Epidermal melanocyte (primary cell): ENCODE measurements around the gene NPAT.

Experiments used
- DNase-seq: peaks from one replicate; pipeline ENCODE4 v3.0.0; 2011; ENCODE audit warnings: low spot score; ENCODE audit not compliant: insufficient read length

Gene NPAT

DNA sequence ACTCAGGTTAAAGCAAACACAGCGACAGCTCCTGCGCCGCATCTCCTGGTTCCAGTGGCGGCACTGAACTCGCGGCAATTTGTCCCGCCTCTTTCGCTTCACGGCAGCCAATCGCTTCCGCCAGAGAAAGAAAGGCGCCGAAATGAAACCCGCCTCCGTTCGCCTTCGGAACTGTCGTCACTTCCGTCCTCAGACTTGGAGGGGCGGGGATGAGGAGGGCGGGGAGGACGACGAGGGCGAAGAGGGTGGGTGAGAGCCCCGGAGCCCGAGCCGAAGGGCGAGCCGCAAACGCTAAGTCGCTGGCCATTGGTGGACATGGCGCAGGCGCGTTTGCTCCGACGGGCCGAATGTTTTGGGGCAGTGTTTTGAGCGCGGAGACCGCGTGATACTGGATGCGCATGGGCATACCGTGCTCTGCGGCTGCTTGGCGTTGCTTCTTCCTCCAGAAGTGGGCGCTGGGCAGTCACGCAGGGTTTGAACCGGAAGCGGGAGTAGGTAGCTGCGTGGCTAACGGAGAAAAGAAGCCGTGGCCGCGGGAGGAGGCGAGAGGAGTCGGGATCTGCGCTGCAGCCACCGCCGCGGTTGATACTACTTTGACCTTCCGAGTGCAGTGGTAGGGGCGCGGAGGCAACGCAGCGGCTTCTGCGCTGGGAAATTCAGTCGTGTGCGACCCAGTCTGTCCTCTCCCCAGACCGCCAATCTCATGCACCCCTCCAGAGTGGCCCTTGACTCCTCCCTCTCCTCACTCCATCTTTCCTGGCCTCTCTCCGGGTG lies at the start of gene NPAT, which contains the start of gene ATM:
TSS of gene NPAT (minus strand) at position 65 of the 774 bp plus-strand sequence. CDS start 102 bp downstream, outside the sequence.
TSS of gene ATM (plus strand) at position 494 of the 774 bp plus-strand sequence. CDS start 4,558 bp downstream, outside the sequence.
- peak; percentile 68 for DNase-seq

- DNase-seq = no peak
Observed at GRCh38 chr11:108269583-108269982, 47.1 kb upstream of the NPAT start.

- no peak for DNase-seq
Observed at GRCh38 chr11:108253176-108253575, 30.7 kb upstream of the NPAT start.

- DNase-seq = no peak
Observed at GRCh38 chr11:108246885-108247284, 24.4 kb upstream of the NPAT start.

GRCh38 chr11:108246308-108246707 lies 23.9 kb upstream of the NPAT start:
- DNase-seq = no peak

DNA sequence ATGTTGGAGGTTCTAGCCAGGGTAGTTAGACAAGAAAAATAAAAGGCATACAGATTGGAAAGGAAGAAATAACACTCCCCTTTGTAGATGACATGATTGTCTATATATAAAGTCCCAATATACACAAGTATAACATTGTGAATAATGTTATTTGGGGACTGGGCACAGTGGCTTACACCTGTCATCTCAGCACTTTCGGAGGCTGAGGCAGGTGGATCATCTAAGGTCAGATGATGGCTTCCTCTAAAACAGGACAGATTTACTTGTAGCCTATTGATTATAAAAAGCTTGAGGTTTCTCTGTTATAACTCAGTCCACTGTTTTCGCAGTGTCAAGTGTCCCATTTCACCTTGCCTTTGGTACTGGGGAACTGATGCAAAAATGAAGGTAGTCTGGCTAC lies 20.0 kb upstream of the NPAT start:
- DNase-seq = no peak

- no peak for DNase-seq
Observed at GRCh38 chr11:108241330-108242037, 19.0 kb upstream of the NPAT start.

DNA sequence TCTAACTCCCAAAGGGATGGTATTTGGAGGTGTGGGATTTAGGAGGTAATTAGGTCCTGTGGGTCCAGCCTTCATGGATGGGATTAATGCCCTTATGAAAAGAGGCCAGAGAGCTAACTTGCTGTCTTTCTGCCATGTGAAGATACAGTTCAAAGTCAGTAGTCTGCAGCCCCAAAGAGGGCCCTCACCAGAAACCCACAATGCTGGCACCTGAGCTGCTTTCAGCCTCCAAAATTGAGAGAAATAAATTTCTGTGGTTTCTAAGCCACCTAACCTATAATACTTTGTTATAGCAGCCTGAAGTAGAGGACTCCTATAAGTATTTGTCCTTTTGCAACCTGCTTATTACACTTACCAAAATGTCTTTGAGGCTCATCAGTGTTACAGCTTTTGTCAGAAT lies 16.6 kb upstream of the NPAT start:
- no peak for DNase-seq

DNA sequence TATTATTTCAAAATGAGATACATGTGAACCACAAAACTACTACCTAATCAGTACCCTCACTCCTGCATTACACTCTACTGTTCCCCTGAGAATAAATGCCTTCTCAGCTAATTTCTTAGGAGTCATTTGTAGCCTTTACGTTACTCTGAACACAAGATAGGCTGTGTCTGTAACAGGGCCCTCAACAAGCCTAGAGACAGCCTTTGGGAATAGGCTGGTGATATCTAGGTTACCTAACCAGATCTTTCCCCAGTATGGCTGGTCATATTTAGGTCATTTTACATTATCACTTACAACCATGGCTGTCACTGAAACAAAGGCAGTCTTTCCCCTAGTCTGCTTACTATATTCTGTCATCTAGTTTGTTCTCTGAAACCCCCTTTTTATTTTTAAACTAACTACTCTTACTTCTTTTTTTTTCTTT lies 14.6 kb upstream of the NPAT start:
- DNase-seq = no peak

GRCh38 chr11:108235633-108236032 lies 13.2 kb upstream of the NPAT start:
- no peak for DNase-seq

DNA sequence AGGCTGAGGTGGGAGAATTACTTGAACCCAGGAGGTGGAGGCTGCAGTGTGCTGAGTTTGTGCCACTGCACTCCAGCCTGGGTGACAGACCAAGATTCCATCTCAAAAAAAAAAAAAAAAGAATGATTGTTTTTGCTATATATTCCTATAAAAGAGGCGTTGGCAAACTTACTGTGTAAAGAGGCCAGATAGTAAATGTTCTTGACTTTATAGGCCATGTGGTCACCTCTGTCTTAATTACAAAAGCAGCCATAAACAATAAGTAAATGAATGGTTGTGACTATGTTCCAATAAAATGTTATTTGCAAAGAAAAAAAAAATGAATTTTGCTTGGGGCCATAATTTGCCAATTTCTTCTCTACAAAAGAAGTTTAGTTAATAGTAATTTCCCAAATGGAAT lies 12.8 kb upstream of the NPAT start:
- no peak for DNase-seq

GRCh38 chr11:108233277-108233945 lies 11.0 kb upstream of the NPAT start:
- no peak for DNase-seq

GRCh38 chr11:108228251-108228650 lies 5.8 kb upstream of the NPAT start:
- no peak for DNase-seq

GRCh38 chr11:108226036-108226435 lies 3.6 kb upstream of the NPAT start:
- DNase-seq = no peak

- DNase-seq = no peak
Observed at GRCh38 chr11:108224911-108225786, 2.7 kb upstream of the NPAT start.

DNA sequence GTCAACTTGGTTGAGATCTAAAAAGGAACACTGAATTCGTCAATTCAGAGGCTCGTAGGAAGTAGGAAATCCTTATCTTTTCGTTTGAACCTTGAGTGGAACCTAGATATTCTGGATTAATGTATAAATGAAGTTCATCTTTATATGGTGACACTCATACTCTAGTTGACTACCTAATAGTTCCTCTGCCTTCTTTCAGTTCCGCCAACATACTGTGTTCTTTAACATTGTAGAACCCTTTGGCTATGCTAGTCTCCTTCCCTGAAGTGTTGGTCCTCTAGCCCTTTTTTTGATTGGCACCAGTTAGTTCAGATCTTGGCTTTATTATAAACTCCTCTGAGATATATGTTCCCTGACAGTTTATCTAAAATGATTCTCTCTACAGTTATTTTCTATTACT lies 1.9 kb upstream of the NPAT start:
- no peak for DNase-seq

DNA sequence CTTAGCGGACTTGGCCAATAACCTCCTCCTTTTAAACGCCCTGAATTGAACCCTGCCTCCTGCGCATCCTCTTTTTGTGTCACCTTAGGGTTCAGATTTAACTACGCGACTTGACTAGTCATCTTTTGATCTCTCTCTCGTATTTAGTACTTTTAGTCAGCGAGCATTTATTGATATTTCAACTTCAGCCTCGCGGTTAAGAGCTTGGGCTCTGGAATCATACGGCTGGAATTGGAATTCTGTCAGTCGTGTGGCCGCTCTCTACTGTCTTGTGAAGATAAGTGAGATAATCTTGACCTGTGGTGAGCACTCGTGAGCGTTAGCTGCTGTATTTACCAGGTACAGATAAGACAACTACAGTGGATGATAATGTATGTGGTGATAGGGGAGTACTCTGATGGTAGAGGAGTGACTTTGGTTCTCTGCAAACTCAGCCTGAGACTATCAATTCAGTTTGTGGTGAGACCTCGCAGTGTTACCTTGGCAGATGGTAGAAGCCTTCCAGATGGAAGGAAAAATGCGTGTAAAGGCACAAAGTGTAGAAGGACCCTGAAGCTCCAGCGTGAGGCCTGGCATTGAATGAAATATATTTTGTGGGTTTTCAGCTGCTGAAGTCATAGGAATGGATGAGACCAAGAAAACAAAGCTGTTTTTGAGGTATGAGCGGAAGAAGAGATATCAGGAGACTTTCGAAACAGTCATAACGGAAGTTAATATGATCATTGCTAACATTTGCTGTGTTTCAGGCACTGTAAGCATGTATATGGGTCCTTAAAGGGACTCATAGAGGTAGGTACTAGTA lies 1.1 kb upstream of the NPAT start:
- no peak for DNase-seq

DNA sequence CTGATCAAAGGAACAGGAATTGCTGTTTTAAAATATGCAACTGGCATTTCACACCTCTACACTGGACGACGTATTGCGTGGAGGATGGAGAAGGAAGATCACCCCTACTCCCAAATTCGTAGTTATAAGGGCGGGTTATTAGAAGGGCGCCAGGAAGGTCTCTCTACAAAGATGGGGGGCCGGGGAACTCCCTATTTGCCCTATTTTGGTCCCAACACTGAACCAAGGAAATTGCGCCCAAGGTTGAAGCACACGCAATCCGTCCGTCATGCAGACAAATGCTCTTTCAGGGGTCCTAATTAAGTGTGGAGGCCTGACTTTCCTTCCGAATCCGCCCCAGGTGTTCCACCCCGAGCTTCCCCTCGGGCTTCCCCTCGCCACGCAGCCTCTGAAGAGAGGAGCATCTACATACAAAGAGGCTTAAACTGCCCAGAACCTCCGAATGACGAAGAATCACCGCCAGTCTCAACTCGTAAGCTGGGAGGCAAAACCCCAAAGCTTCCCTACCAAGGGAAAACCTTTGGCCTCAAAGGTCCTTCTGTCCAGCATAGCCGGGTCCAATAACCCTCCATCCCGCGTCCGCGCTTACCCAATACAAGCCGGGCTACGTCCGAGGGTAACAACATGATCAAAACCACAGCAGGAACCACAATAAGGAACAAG lies 396 bp downstream of the NPAT start:
- no peak for DNase-seq

GRCh38 chr11:108221371-108221770 lies 1.1 kb downstream of the NPAT start:
- DNase-seq = no peak
